Fibroblast of villous mesenchyme (primary cell): Measurements from ENCODE around the gene RPL26. TPM values are rescaled to one million over a fixed set of nuclear protein-coding genes. Genes with fewer than 3 reads are reported as not detected.
A peak's percentile ranks its signal among the peaks of the same experiment; 100 is the strongest.

Source experiments
- DNase-seq: peaks from one replicate; pipeline ENCODE4 v3.0.0-alpha.2; 2010; ENCODE audit warnings: low read depth
- H3K4me3 ChIP-seq: 2 replicates; pipeline ENCODE4 v1.5.1; 2011; ENCODE audit warnings: low read depth, mild to moderate bottlenecking, low read length
- total RNA-seq: library from RNA; depleted of rRNA; stranded (reverse); fragments of >200 nt; gene quantifications from 2 replicates; pipeline ENCODE4 v1.2.3, GENCODE V29; 2012
- TF ChIP-seq, protein P1 (sequence below): IDR thresholded peaks from 2 replicates; pipeline ENCODE4 v1.5.1; 2012; ENCODE audit warnings: low read depth, mild to moderate bottlenecking, low read length; ENCODE audit not compliant: insufficient read depth

The RPL26 gene
- total RNA-seq, 1 donor = 2,045 TPM

GRCh38 chr17:8409966-8410882, 27.2 kb upstream of the RPL26 start:
- DNase-seq = peak; percentile 86
- H3K4me3 ChIP-seq = no peak overlapping the region
- TF ChIP-seq, protein P1, sequence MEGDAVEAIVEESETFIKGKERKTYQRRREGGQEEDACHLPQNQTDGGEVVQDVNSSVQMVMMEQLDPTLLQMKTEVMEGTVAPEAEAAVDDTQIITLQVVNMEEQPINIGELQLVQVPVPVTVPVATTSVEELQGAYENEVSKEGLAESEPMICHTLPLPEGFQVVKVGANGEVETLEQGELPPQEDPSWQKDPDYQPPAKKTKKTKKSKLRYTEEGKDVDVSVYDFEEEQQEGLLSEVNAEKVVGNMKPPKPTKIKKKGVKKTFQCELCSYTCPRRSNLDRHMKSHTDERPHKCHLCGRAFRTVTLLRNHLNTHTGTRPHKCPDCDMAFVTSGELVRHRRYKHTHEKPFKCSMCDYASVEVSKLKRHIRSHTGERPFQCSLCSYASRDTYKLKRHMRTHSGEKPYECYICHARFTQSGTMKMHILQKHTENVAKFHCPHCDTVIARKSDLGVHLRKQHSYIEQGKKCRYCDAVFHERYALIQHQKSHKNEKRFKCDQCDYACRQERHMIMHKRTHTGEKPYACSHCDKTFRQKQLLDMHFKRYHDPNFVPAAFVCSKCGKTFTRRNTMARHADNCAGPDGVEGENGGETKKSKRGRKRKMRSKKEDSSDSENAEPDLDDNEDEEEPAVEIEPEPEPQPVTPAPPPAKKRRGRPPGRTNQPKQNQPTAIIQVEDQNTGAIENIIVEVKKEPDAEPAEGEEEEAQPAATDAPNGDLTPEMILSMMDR = peak; percentile 87

GRCh38 chr17:8408371-8408770, 25.4 kb upstream of the RPL26 start:
- TF ChIP-seq, protein P1 = no peak
- no peak for DNase-seq
- H3K4me3 ChIP-seq = no peak overlapping the region

DNA sequence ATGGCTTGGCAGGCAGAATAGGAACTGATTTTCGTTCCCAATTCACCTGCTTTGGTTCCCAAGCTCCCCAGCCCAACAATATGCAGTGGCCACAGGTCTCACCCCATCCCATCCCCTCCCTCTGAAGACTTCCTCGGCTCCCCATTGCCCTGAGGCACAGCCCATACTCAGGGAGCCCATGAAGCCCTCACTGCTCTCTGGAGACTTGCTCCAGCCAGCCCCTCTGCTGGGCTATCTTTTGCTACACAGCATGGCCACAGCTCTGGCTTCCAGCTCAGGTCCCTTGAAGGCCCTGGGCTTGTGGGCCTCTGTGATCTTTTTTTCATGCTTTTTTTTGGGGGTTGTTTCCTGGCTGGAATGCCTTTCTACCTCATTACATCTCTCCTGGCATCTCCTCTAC, 23.2 kb upstream of the RPL26 start:
- TF ChIP-seq, protein P1 = no peak
- H3K4me3 ChIP-seq = no peak overlapping the region
- no peak for DNase-seq

DNA sequence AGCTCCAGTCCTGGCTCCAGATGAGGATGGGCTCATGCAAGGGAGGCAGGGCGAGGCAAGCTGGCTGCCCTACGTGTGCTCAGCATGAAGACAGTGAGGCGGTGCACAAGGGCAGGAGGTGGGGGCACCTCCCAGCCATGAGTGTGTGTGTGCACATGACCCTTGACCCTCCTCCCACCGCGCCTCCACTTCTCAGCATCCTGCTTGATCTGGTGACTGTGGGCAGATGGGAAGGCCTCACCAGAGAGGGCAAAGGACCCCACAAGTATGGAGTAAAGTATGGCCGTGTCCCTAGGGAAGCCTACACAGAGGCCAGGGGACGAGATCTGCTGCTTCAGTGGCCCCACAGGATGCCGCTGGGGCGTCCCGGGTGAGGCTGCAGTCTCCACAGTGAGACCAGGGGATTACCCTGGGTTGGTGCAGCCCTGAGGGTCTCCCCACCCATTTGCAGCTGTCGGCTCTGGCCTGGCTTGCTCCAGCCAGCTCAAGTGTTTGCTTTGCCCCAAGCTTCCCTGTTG, 22.6 kb upstream of the RPL26 start:
- DNase-seq = no peak
- TF ChIP-seq, protein P1 = no peak
- H3K4me3 ChIP-seq = no peak overlapping the region

DNA sequence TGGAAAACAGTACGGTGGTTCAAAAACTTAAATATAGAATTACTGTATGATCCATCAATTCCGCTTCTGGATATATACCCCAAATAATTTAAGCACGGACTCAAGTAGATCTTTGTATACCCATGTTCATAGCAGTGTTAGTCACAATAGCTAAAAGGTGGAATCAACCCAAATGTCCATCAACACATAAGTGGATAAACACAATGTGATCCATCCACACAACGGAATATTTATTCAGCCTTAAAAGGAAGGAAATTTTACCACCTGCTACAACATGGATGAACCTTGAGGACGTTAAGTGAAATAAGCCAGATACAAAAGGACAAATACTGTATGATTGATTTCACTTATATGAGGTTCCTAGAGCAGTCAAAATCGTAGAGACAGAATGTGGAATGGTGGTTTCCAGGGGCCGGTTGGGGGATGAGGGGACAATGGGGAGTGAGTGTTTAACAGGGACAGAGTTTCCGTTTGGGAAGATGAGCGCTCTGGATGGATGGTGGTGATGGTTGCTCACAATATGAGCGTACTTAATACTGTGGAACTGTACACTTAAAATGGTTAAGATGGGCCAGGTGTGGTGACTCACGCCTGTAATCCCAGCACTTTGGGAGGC, 20.0 kb upstream of the RPL26 start:
- no peak overlapping the region for H3K4me3 ChIP-seq
- no peak for DNase-seq
- TF ChIP-seq, protein P1 = no peak

DNA sequence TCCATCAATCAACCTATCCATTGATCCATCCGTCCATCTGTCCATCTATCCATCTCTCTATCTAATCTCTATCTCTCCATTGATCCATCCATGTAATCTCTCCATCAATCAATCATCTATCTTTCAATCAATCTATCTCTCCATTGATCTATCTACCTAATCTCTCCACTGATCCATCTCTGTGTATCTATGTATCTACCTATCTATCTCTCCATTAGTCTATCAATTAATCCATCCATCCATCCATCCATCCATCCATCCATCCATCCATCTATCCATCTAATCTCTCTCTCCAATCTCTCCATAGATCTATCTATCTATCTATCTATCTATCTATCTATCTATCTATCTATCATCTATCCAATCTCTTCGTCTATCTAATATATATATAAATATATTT, 18.1 kb upstream of the RPL26 start:
- H3K4me3 ChIP-seq = no peak overlapping the region
- DNase-seq = no peak
- TF ChIP-seq, protein P1 = no peak
